ENCODE results near the gene GLT8D1. TPM values are rescaled to one million over a fixed set of nuclear protein-coding genes. Genes with fewer than 3 reads are reported as not detected.
"Not testable (repeated sequence)": the region's sequence is repeated elsewhere in the genome, so short reads cannot be mapped to it uniquely, and the experiment has no call there.

GLT8D1 gene
- total RNA-seq, 4 donors from 2014 or later = 31.6 to 40.3 (median 35.7) TPM

- 93% methylated on average over 6 of the region's 6 CpGs for WGBS
- peaks cover 28 to 35% (median 30%) of the 10 kb centered on the region in 4 donors for H3K4me1 ChIP-seq
- no peaks in the 10 kb centered on the region for H3K27me3 ChIP-seq
- no peak overlapping the region for H3K27ac ChIP-seq (replicated peaks in 1 of 4)
- no peak for DNase-seq (ENCODE audit: extremely low spot score)
- H3K36me3 ChIP-seq = peaks cover 36 to 68% (median 58%) of the 10 kb centered on the region in 4 donors
- TF ChIP-seq EP300 (IDR thresholded peaks at IDR 0.05) (no peak), CTCF (IDR thresholded peaks at IDR 0.05) (no peak), POLR2AphosphoS5 (IDR thresholded peaks at IDR 0.05) (no peak), POLR2A (IDR thresholded peaks at IDR 0.05; ENCODE audit: low read depth) (no peak)
- no peak overlapping the region for H3K4me3 ChIP-seq
- H3K9me3 ChIP-seq = no peaks in the 10 kb centered on the region
- intact Hi-C loops (cut with DNase I) = no loop called here
Measured at GRCh38 chr3:52678265-52679198, 27.1 kb downstream of the GLT8D1 start.

DNA sequence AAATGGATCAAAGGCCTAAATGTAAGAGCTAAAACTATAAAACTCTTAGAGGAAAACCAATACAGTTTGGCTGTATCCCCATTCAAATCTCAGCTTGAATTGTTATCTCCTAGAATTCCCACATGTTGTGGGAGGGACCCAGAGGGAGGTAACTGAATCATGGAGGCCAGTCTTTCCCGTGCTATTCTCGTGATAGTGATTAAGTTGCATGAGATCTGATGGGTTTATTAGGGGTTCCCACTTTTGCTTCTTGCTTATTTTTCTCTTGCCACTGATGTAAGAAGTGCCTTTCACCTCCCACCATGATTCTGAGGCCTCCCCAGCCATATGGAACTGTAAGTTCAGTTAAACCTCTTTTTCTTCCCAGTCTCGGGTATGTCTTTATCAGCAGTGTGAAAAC lies 29.4 kb downstream of the GLT8D1 start:
- H3K27ac ChIP-seq (replicated peaks in 1 of 4); H3K9me3 ChIP-seq; H3K27me3 ChIP-seq; DNase-seq (ENCODE audit: extremely low spot score); H3K4me3 ChIP-seq; intact Hi-C loops (cut with DNase I): not testable (repeated sequence)
- Histone ChIP-seq H3K4me1 (peaks cover 10 to 17% (median 12%) of the 10 kb centered on the region in 4 donors), H3K36me3 (peaks cover 36 to 92% (median 80%) of the 10 kb centered on the region in 4 donors)
- 92% methylated on average over 3 of the region's 3 CpGs for WGBS

DNA sequence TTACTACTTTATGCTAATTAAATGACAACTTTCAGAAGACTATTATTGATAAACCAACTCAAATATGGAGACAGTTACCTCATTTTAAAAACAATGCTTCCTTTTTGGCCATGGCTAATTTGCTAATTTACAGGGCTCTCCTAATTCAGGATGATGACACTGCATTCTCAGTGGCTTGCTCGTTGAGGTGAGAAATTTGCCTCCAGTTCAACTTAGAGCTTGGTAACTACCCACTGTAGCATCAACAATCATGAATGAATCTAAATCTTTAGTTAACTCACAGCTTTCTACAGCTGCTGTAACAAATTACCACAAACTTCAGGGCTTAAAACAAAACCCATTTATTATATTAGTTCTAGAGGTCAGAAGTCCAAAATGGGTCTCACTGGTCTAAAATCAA lies 33.9 kb downstream of the GLT8D1 start:
- TF ChIP-seq POLR2AphosphoS5 (IDR thresholded peaks at IDR 0.05) (no peak), EP300 (IDR thresholded peaks at IDR 0.05) (no peak), CTCF (IDR thresholded peaks at IDR 0.05) (no peak), POLR2A (IDR thresholded peaks at IDR 0.05; ENCODE audit: low read depth) (no peak)
- Histone ChIP-seq H3K27ac (replicated peaks in 1 of 4) (peak overlapping the region; percentile 52 to 71 (median 56)), H3K9me3 (no peaks in the 10 kb centered on the region), H3K36me3 (peaks cover 14 to 79% (median 63%) of the 10 kb centered on the region in 4 donors), H3K27me3 (no peaks in the 10 kb centered on the region), H3K4me1 (peaks cover 12 to 23% (median 18%) of the 10 kb centered on the region in 4 donors), H3K4me3 (no peak overlapping the region)
- DNase-seq (ENCODE audit: extremely low spot score) = no peak
- 61% methylated on average over 1 of the region's 1 CpG for WGBS
- intact Hi-C loops (cut with DNase I) = no loop called here

DNA sequence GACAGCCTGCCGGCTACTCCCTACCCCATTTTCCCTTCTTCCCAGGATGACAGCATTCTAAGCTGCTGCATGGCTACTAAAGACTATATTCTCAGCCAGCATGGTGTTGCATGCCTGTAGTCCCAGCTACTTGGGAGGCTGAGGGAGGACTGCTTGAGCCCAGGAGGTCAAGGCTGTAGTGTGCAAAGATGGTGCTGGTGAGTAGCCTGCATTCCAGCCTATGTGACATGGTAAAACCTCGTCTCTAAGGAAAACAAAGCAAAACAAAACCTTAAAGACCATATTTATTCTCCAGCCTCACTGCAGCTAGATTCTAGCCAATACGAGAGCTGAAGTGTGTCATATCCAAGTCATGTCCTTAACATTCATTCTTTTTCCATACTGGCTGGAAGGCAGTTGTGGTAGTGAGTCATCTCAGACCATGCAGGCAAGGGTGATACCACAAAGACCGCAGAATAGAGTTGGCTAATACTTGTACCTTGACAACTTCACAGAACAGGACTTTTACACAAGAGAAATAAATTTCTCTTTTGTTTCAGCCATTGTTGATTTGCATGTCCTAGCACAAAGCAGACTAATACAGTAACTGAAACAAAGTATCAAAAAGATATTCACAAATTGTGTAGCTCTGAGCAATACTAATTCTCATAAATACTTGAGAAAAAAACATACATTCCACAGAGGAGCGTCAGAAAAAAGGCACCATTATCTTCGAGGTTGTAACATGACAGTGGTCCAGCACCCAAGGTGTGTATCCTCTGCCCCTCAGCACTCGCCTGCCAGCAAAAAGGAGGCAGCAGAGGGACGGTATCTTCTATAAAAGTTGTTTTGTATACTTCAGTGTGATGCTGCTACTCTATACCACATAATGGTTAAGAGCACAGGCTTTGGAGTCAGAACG lies 34.7 kb downstream of the GLT8D1 start:
- WGBS = 57% methylated on average over 9 of the region's 9 CpGs
- no peak for TF ChIP-seq CTCF (IDR thresholded peaks at IDR 0.05)
- no peak for TF ChIP-seq POLR2A (IDR thresholded peaks at IDR 0.05; ENCODE audit: low read depth)
- peak in 1 of 2 donors; percentile 56 for TF ChIP-seq POLR2AphosphoS5 (IDR thresholded peaks at IDR 0.05)
- TF ChIP-seq EP300 (IDR thresholded peaks at IDR 0.05) = no peak
- Histone ChIP-seq H3K27me3 (no peaks in the 10 kb centered on the region), H3K9me3 (no peaks in the 10 kb centered on the region), H3K27ac (replicated peaks in 1 of 4) (peak overlapping the region; percentile 52 to 71 (median 56)), H3K4me1 (peaks cover 12 to 23% (median 18%) of the 10 kb centered on the region in 4 donors), H3K4me3 (no peak overlapping the region), H3K36me3 (peaks cover 9 to 80% (median 63%) of the 10 kb centered on the region in 4 donors)
- intact Hi-C loops (cut with DNase I) = no loop called here
- DNase-seq (ENCODE audit: extremely low spot score) = no peak

DNA sequence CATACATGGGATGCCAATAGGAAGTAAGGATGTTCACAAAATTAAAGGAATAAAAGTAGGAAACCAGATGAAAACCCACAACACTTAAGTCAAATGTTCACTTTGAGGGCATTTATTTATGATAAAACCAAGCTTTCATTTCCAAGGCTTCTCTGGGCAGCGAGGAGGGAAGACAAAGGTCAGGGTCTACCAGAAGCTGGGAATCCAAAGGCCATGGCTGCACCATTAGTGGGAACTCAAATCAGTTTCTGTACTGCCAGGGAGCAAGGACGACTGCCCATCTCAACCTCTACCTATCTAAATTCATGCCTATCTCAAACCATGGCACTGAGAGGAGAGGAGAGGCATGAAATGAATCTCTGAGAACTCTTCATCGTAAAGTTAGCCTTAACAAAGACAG lies 42.5 kb downstream of the GLT8D1 start:
- WGBS = 91% methylated on average over 3 of the region's 3 CpGs
- no peak for DNase-seq (ENCODE audit: extremely low spot score)
- intact Hi-C loops (cut with DNase I) = no loop called here
- H3K27me3 ChIP-seq = no peaks in the 10 kb centered on the region
- H3K27ac ChIP-seq (replicated peaks in 1 of 4) = no peak overlapping the region
- H3K4me3 ChIP-seq = no peak overlapping the region
- TF ChIP-seq CTCF (IDR thresholded peaks at IDR 0.05) = no peak
- TF ChIP-seq POLR2A (IDR thresholded peaks at IDR 0.05; ENCODE audit: low read depth) = no peak
- no peak for TF ChIP-seq POLR2AphosphoS5 (IDR thresholded peaks at IDR 0.05)
- no peak for TF ChIP-seq EP300 (IDR thresholded peaks at IDR 0.05)
- H3K9me3 ChIP-seq = no peaks in the 10 kb centered on the region
- H3K36me3 ChIP-seq = peaks cover 31 to 96% (median 77%) of the 10 kb centered on the region in 4 donors
- H3K4me1 ChIP-seq = no peaks in the 10 kb centered on the region

Data from esophagus muscularis mucosa (tissue), 4 donors.